Smooth muscle cell (in vitro differentiated cells): ENCODE results near the gene INSL3. TPM values are rescaled to one million over a fixed set of nuclear protein-coding genes. Genes with fewer than 3 reads are reported as not detected.

Experiments used
- DNase-seq: peaks from one replicate; lab custom pipeline; 2025; ENCODE audit not compliant: unreplicated experiment; lab: John Stamatoyannopoulos, UW
- H2AFZ ChIP-seq: fragments of 200-600 bp; sonication (generic); 2 replicates; pipeline ENCODE4 v1.6.0; 2016; ENCODE audit warnings: antibody characterized with exemption, low read depth, mild to moderate bottlenecking
- H3F3A ChIP-seq: fragments of 200-600 bp; sonication (generic); 2 replicates; pipeline ENCODE4 v1.6.0; 2017; ENCODE audit warnings: antibody characterized with exemption, low read depth
- H3K27ac ChIP-seq: fragments of 200-600 bp; sonication (generic); 2 replicates; pipeline ENCODE4 v1.5.1; 2016; ENCODE audit warnings: low read depth, mild to moderate bottlenecking
- H3K27me3 ChIP-seq: fragments of 200-600 bp; sonication (generic); 2 replicates; pipeline ENCODE4 v1.6.1; 2016; ENCODE audit warnings: low read depth, mild to moderate bottlenecking
- H3K36me3 ChIP-seq: fragments of 200-600 bp; sonication (generic); 2 replicates; pipeline ENCODE4 v1.5.1; 2016; ENCODE audit warnings: low read depth
- H3K4me1 ChIP-seq: fragments of 200-600 bp; sonication (generic); 2 replicates; pipeline ENCODE4 v1.5.1; 2016; ENCODE audit warnings: low read depth
- H3K4me2 ChIP-seq: fragments of 200-600 bp; sonication (generic); 2 replicates; pipeline ENCODE4 v1.6.0; 2016; ENCODE audit warnings: mild to moderate bottlenecking
- H3K4me3 ChIP-seq: fragments of 200-600 bp; sonication (generic); 2 replicates; pipeline ENCODE4 v1.5.1; 2016; ENCODE audit warnings: mild to moderate bottlenecking
- H3K79me2 ChIP-seq: fragments of 200-600 bp; sonication (generic); 2 replicates; pipeline ENCODE4 v1.6.0; 2016; ENCODE audit warnings: low read depth, mild to moderate bottlenecking
- H3K9ac ChIP-seq: fragments of 200-600 bp; sonication (generic); 2 replicates; pipeline ENCODE4 v1.6.0; 2016; ENCODE audit warnings: low read depth
- H3K9me3 ChIP-seq: fragments of 200-600 bp; sonication (generic); replicated peaks from 2 replicates; pipeline ENCODE4 v1.5.1; 2016; ENCODE audit warnings: low read depth
- H4K20me1 ChIP-seq: fragments of 200-600 bp; sonication (generic); 2 replicates; pipeline ENCODE4 v1.6.0; 2016; ENCODE audit warnings: low read depth
- WGBS: methylation state at CpG from one replicate; pipeline ENCODE4 v1.1.7; 2016; ENCODE audit warnings: low lambda C conversion rate; 5-methylcytosine and 5-hydroxymethylcytosine counted together
- polyA plus RNA-seq: library from polyadenylated mRNA; unstranded; fragments of >200 nt; fragmentation: Nextera tagmentation; extraction: Ambion mirVana; gene quantifications from 2 replicates; pipeline ENCODE4 v1.2.1, GENCODE V29; 2016
- total RNA-seq: library from RNA; depleted of rRNA; stranded (reverse); fragments of >200 nt; gene quantifications from 2 replicates; pipeline ENCODE4 v1.2.3, GENCODE V29; 2014
- TF ChIP-seq, protein P1 (sequence below): fragments of 200-600 bp; sonication (generic); IDR thresholded peaks from 2 replicates; pipeline ENCODE4 v1.5.1; 2017; ENCODE audit warnings: borderline replicate concordance, mild to moderate bottlenecking, antibody characterized with exemption; ENCODE audit not compliant: insufficient read depth, poor library complexity, severe bottlenecking

Gene INSL3
- total and polyA plus RNA-seq, 2 experiments from 2014 or later: 0.80 to 1.1 TPM

DNA sequence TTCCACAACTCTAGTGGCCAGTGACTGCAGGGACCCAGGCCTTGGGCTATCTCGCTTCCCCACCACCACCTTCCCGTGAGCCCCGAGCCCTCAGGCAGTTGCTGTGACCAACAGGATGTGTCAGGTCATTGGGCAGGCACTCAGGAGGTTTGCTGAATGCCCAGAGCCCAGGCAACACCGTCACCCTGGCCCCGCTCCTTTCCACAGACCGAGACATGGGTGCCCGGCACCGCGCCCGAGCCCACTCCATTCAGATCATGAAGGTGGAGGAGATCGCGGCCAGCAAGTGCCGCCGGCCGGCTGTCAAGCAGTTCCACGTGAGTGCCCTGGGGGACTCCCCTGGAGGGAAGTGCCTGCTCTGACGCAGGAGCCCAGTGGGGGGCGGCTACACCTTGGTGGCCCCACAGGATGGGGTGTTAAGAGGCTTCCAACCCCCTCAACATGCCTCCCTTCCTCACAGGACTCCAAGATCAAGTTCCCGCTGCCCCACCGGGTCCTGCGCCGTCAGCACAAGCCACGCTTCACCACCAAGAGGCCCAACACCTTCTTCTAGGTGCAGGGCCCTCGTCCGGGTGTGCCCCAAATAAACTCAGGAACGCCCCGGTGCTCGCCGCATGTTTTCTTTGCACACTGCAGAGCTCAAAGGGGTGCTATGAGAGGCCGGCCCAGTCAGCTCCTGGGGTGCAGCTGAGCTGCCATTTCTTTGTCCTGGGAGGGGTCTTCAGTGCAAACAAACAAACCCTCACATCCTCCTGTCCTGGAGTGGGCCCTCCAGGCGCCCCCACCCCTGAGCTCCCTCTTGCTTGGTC is 41.6 kb upstream of the INSL3 start:
- no peaks in the 10 kb centered on the region for H3K9me3 ChIP-seq
- peaks cover 11% of the 10 kb centered on the region for H3K4me1 ChIP-seq
- peaks cover 56% of the 10 kb centered on the region for H4K20me1 ChIP-seq
- H3K4me2 ChIP-seq: no peak overlapping the region
- H3K9ac ChIP-seq: no peak overlapping the region
- 97% methylated on average over 31 of the region's 31 CpGs for WGBS
- peaks cover 24% of the 10 kb centered on the region for H3F3A ChIP-seq
- no peaks in the 10 kb centered on the region for H3K27me3 ChIP-seq
- no peak for DNase-seq
- no peaks in the 10 kb centered on the region for H3K36me3 ChIP-seq
- H3K79me2 ChIP-seq: peaks cover 29% of the 10 kb centered on the region
- no peak overlapping the region for H2AFZ ChIP-seq
- TF ChIP-seq, protein P1, sequence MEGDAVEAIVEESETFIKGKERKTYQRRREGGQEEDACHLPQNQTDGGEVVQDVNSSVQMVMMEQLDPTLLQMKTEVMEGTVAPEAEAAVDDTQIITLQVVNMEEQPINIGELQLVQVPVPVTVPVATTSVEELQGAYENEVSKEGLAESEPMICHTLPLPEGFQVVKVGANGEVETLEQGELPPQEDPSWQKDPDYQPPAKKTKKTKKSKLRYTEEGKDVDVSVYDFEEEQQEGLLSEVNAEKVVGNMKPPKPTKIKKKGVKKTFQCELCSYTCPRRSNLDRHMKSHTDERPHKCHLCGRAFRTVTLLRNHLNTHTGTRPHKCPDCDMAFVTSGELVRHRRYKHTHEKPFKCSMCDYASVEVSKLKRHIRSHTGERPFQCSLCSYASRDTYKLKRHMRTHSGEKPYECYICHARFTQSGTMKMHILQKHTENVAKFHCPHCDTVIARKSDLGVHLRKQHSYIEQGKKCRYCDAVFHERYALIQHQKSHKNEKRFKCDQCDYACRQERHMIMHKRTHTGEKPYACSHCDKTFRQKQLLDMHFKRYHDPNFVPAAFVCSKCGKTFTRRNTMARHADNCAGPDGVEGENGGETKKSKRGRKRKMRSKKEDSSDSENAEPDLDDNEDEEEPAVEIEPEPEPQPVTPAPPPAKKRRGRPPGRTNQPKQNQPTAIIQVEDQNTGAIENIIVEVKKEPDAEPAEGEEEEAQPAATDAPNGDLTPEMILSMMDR: no peak
- no peak overlapping the region for H3K4me3 ChIP-seq
- H3K27ac ChIP-seq: no peak overlapping the region

DNA sequence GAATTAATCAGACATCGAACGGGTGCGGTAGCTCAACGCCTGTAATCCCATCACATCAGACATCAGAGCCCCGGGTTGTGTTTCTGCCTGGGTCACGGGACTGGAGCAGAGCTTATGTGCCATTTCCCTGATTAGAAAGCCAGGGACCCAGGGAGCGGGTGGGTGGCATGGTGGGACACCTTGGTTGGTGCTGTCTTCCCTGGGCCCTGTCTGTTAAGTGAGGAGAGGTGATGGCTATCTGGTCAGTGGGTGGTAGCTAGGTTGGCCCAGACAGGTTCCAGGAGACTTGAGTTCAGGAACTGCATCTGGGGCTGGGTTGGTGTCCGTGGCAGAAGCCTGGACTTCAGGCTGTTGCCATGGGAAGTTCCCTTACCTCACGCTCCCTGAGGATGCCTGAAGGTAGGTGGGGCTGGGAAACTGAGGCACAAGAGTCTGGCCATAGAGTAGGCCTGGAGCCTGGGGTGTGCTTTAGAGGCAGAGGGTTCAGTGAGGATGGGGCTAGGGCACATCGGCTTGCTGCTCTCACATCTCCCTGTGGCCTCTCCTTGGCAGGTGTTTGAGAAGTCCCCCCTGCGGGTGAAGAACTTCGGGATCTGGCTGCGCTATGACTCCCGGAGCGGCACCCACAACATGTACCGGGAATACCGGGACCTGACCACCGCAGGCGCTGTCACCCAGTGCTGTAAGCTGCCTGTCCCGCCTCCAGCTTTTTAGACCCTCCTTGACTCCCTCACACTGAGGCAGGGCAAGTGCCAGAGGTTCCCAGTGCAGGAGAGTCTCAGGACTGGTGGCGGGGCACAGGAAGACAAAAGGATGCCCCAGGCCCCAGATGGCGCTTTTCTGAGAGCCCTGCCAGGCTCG is 40.5 kb upstream of the INSL3 start:
- H3K79me2 ChIP-seq: peaks cover 29% of the 10 kb centered on the region
- no peak overlapping the region for H3K27ac ChIP-seq
- peak overlapping the region; percentile 99 for H3K4me2 ChIP-seq
- WGBS: 96% methylated on average over 23 of the region's 23 CpGs
- no peak for DNase-seq
- H2AFZ ChIP-seq: no peak overlapping the region
- peak overlapping the region; percentile 99 for H3K4me3 ChIP-seq
- no peaks in the 10 kb centered on the region for H3K9me3 ChIP-seq
- H3K27me3 ChIP-seq: no peaks in the 10 kb centered on the region
- peaks cover 11% of the 10 kb centered on the region for H3K4me1 ChIP-seq
- peaks cover 56% of the 10 kb centered on the region for H4K20me1 ChIP-seq
- peak overlapping the region; percentile 92 for H3K9ac ChIP-seq
- peaks cover 24% of the 10 kb centered on the region for H3F3A ChIP-seq
- TF ChIP-seq, protein P1: no peak
- no peaks in the 10 kb centered on the region for H3K36me3 ChIP-seq

DNA sequence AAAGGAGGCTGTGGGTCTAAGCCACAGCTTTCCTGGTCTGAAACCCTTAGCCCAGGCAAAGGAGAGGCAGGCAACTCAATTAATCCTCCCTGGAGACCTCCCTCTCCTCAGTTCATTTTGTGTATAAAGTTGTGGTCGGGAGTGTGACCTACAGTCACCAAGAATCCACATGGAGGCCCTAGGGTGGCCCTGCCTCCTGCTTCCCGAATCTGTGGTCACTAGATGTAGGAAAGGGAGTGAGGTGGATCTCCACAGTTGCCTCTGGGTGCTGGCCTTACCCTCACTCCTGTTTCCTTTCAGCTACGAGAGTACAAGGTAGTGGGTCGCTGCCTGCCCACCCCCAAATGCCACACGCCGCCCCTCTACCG is 39.7 kb upstream of the INSL3 start:
- H3K79me2 ChIP-seq: peaks cover 29% of the 10 kb centered on the region
- H3F3A ChIP-seq: peaks cover 24% of the 10 kb centered on the region
- H3K27ac ChIP-seq: peak overlapping the region; percentile 32
- peak overlapping the region; percentile 99 for H3K4me2 ChIP-seq
- no peaks in the 10 kb centered on the region for H3K27me3 ChIP-seq
- peaks cover 56% of the 10 kb centered on the region for H4K20me1 ChIP-seq
- no peaks in the 10 kb centered on the region for H3K9me3 ChIP-seq
- no peak overlapping the region for H2AFZ ChIP-seq
- H3K36me3 ChIP-seq: no peaks in the 10 kb centered on the region
- H3K4me3 ChIP-seq: peak overlapping the region; percentile 99
- 54% methylated on average over 7 of the region's 7 CpGs for WGBS
- peak overlapping the region; percentile 92 for H3K9ac ChIP-seq
- no peak for DNase-seq
- H3K4me1 ChIP-seq: peaks cover 11% of the 10 kb centered on the region
- TF ChIP-seq, protein P1: no peak
